Measurements from ENCODE around the gene FAM163B.

The FAM163B gene

GRCh38 chr9:133536536-133536935 lies 72.7 kb downstream of the FAM163B start:
- TF ChIP-seq CTCF (IDR thresholded peaks at IDR 0.05; ENCODE audit: insufficient read depth, low read depth, low read length, missing control alignments), result no peak
- DNase-seq (ENCODE audit: low read depth), result no peak

GRCh38 chr9:133536080-133536479 lies 73.1 kb downstream of the FAM163B start:
- no peak overlapping the region for H3K4me3 ChIP-seq (ENCODE audit: low read depth, low read length)
- no peak for TF ChIP-seq CTCF (IDR thresholded peaks at IDR 0.05; ENCODE audit: insufficient read depth, low read depth, low read length, missing control alignments)
- no peak for DNase-seq (ENCODE audit: low read depth)

More at GRCh38 chr9:133536536-133536935, 72.7 kb downstream of the FAM163B start:
- no peak overlapping the region for H3K4me3 ChIP-seq (ENCODE audit: low read depth, low read length)

- no peak for TF ChIP-seq CTCF (IDR thresholded peaks at IDR 0.05; ENCODE audit: insufficient read depth, low read depth, low read length, missing control alignments)
- no peak for DNase-seq (ENCODE audit: low read depth)
- no peak overlapping the region for H3K4me3 ChIP-seq (ENCODE audit: low read depth, low read length)
These were observed 73.8 kb downstream of the FAM163B start for GRCh38 chr9:133535306-133535877.

GRCh38 chr9:133534346-133535291 lies 74.6 kb downstream of the FAM163B start, which contains the start of gene ADAMTSL2:
Gene ADAMTSL2 (plus strand): TSS chr9:133534704. CDS start chr9:133536713, 2,009 bp downstream.
- no peak within 1 kb of the TSS for H3K4me3 ChIP-seq (ENCODE audit: low read depth, low read length)
- no peak for TF ChIP-seq CTCF (IDR thresholded peaks at IDR 0.05; ENCODE audit: insufficient read depth, low read depth, low read length, missing control alignments)
- DNase-seq (ENCODE audit: low read depth), result peak; percentile 5

- H3K4me3 ChIP-seq (ENCODE audit: low read depth, low read length), result no peak overlapping the region
- DNase-seq (ENCODE audit: low read depth), result no peak
- TF ChIP-seq CTCF (IDR thresholded peaks at IDR 0.05; ENCODE audit: insufficient read depth, low read depth, low read length, missing control alignments), result no peak
These were observed 75.3 kb downstream of the FAM163B start for GRCh38 chr9:133533857-133534256.

GRCh38 chr9:133532937-133533668 lies 76.1 kb downstream of the FAM163B start:
- peak; percentile 64 for TF ChIP-seq CTCF (IDR thresholded peaks at IDR 0.05; ENCODE audit: insufficient read depth, low read depth, low read length, missing control alignments)
- DNase-seq (ENCODE audit: low read depth), result peak; percentile 78
- H3K4me3 ChIP-seq (ENCODE audit: low read depth, low read length), result no peak overlapping the region
